ENCODE measurements around the gene SUGCT.

- TF ChIP-seq ZBTB7A (IDR thresholded peaks at IDR 0.05; ENCODE audit: low read depth) (no peak), RAD21 (IDR thresholded peaks at IDR 0.05; ENCODE audit: low read depth) (no peak), NFIC (IDR thresholded peaks at IDR 0.05) (no peak), EP300 (IDR thresholded peaks at IDR 0.05; ENCODE audit: borderline replicate concordance) (no peak), CREB1 (IDR thresholded peaks at IDR 0.05; ENCODE audit: low read depth) (no peak), MAX (IDR thresholded peaks at IDR 0.05) (no peak), REST (IDR thresholded peaks at IDR 0.05; ENCODE audit: low read depth) (no peak), USF1 (IDR thresholded peaks at IDR 0.05) (no peak), FOXM1 (IDR thresholded peaks at IDR 0.05; ENCODE audit: borderline replicate concordance, low read depth) (no peak)
Observed at GRCh38 chr7:40659231-40659630, 524.4 kb downstream of the SUGCT start.

All from Ishikawa (cell line).